NT2/D1 (cell line): ENCODE data around the gene EDN1.

Experiments
- SUZ12 ChIP-seq: IDR thresholded peaks from 2 replicates; pipeline ENCODE4 v1.6.1; 2011; ENCODE audit not compliant: insufficient read length, insufficient read depth; ENCODE audit errors: extremely low read depth
- ZNF274 ChIP-seq: IDR thresholded peaks from 2 replicates; pipeline ENCODE4 v1.6.1; 2011; ENCODE audit warnings: mild to moderate bottlenecking, low read depth, low read length

DNA sequence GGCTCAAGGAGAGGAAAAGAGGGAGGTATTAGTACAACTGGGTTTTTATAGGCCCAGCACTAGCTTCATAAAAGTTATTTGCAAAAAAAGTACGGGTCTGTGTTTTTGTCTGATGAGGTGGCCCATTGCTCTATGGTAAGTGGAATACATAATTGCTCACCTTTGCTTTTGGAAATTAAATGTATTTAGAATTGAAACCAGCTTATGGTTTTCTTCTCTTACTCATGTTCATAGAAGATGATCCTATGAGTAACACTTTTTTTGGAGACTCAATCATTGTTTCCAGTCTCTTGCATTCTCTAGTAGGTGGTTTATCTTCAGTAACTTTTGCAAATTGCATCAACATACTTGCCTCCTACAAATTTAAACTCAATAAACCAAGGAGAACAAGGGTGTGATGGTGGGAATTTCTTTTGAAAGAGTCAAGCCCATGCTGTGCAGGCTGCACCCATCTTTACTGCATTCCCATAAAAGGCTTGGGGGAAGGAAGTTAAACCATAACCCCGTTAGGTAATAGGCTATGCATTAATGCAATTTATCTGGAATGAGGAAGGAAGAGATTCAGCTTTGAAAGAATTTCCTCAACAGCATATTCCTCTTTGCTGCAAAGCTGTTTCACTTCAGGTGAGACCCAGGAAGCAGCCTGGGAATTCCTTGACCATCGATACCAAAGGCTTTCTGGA is 48.5 kb upstream of the EDN1 start:
- TF ChIP-seq ZNF274: no peak
- TF ChIP-seq SUZ12: no peak
